Measurements from ENCODE around the gene FCRLA.
"Not testable (repeated sequence)": the region's sequence is repeated elsewhere in the genome, so short reads cannot be mapped to it uniquely, and the experiment has no call there.

The FCRLA gene

GRCh38 chr1:161710560-161710959 is 3.5 kb downstream of the FCRLA start:
- H3K4me3 ChIP-seq (ENCODE audit: low read depth in 1 of 2, low read length in 2 of 2), result no peak overlapping the region
- H3K27ac ChIP-seq (ENCODE audit: low read depth, low read length), result no peak overlapping the region
- H3K4me1 ChIP-seq (ENCODE audit: insufficient read depth, low read length), result no peaks in the 10 kb centered on the region
- no peaks in the 10 kb centered on the region for H3K9me3 ChIP-seq (ENCODE audit: low read length)
- no peak overlapping the region for H3K9ac ChIP-seq (ENCODE audit: low read length)
- no peaks in the 10 kb centered on the region for H3K36me3 ChIP-seq (ENCODE audit: insufficient read depth, low read length)
- peaks cover 0 to 6% of the 10 kb centered on the region in 2 donors for H3K27me3 ChIP-seq (ENCODE audit: control insufficient read depth in 1 of 2, insufficient read depth in 2 of 2, low read length in 2 of 2)

- Histone ChIP-seq H3K27me3 (ENCODE audit: control insufficient read depth in 1 of 2, insufficient read depth in 2 of 2, low read length in 2 of 2) (no peaks in the 10 kb centered on the region), H3K9ac (ENCODE audit: low read length) (no peak overlapping the region), H3K36me3 (ENCODE audit: insufficient read depth, low read length) (no peaks in the 10 kb centered on the region), H3K4me3 (ENCODE audit: low read depth in 1 of 2, low read length in 2 of 2) (no peak overlapping the region), H3K9me3 (ENCODE audit: low read length) (no peaks in the 10 kb centered on the region), H3K27ac (ENCODE audit: low read depth, low read length) (no peak overlapping the region), H3K4me1 (ENCODE audit: insufficient read depth, low read length) (no peaks in the 10 kb centered on the region)
These were observed 11.7 kb downstream of the FCRLA start for GRCh38 chr1:161718559-161719324.

- no peaks in the 10 kb centered on the region for H3K4me1 ChIP-seq (ENCODE audit: insufficient read depth, low read length)
- H3K36me3 ChIP-seq (ENCODE audit: insufficient read depth, low read length), result no peaks in the 10 kb centered on the region
- H3K27me3 ChIP-seq (ENCODE audit: control insufficient read depth in 1 of 2, insufficient read depth in 2 of 2, low read length in 2 of 2), result no peaks in the 10 kb centered on the region
- H3K27ac ChIP-seq (ENCODE audit: low read depth, low read length), result no peak overlapping the region
- no peak overlapping the region for H3K9ac ChIP-seq (ENCODE audit: low read length)
- H3K9me3 ChIP-seq (ENCODE audit: low read length), result no peaks in the 10 kb centered on the region
- no peak overlapping the region for H3K4me3 ChIP-seq (ENCODE audit: low read depth in 1 of 2, low read length in 2 of 2)
These were observed 12.2 kb downstream of the FCRLA start for GRCh38 chr1:161719325-161719611.

GRCh38 chr1:161720422-161720821 is 13.4 kb downstream of the FCRLA start:
- Histone ChIP-seq H3K36me3 (ENCODE audit: insufficient read depth, low read length) (no peaks in the 10 kb centered on the region), H3K4me1 (ENCODE audit: insufficient read depth, low read length) (peaks cover under 1% of the 10 kb centered on the region), H3K9me3 (ENCODE audit: low read length) (no peaks in the 10 kb centered on the region), H3K9ac (ENCODE audit: low read length) (no peak overlapping the region), H3K4me3 (ENCODE audit: low read depth in 1 of 2, low read length in 2 of 2) (no peak overlapping the region), H3K27me3 (ENCODE audit: control insufficient read depth in 1 of 2, insufficient read depth in 2 of 2, low read length in 2 of 2) (no peaks in the 10 kb centered on the region), H3K27ac (ENCODE audit: low read depth, low read length) (no peak overlapping the region)

GRCh38 chr1:161720956-161721737 is 14.1 kb downstream of the FCRLA start, which contains the start of gene FCRLB:
Gene FCRLB, plus strand, starts transcription at chr1:161721544. Its CDS starts 1,129 bp downstream, at chr1:161722673.
- no peak within 1 kb of the TSS for H3K4me3 ChIP-seq (ENCODE audit: low read depth in 1 of 2, low read length in 2 of 2)
- no peaks in the 10 kb centered on the region for H3K36me3 ChIP-seq (ENCODE audit: insufficient read depth, low read length)
- H3K27me3 ChIP-seq (ENCODE audit: control insufficient read depth in 1 of 2, insufficient read depth in 2 of 2, low read length in 2 of 2), result no peaks in the 10 kb centered on the region
- H3K27ac ChIP-seq (ENCODE audit: low read depth, low read length), result no peak within 1 kb of the TSS
- H3K4me1 ChIP-seq (ENCODE audit: insufficient read depth, low read length), result peaks cover 5% of the 10 kb centered on the region
- H3K9ac ChIP-seq (ENCODE audit: low read length), result no peak within 1 kb of the TSS
- H3K9me3 ChIP-seq (ENCODE audit: low read length), result no peaks in the 10 kb centered on the region

GRCh38 chr1:161721738-161722343 is 14.8 kb downstream of the FCRLA start:
- no peaks in the 10 kb centered on the region for H3K36me3 ChIP-seq (ENCODE audit: insufficient read depth, low read length)
- no peaks in the 10 kb centered on the region for H3K9me3 ChIP-seq (ENCODE audit: low read length)
- H3K4me1 ChIP-seq (ENCODE audit: insufficient read depth, low read length), result peaks cover 5% of the 10 kb centered on the region
- H3K4me3 ChIP-seq (ENCODE audit: low read depth in 1 of 2, low read length in 2 of 2), result no peak overlapping the region
- H3K27ac ChIP-seq (ENCODE audit: low read depth, low read length), result no peak overlapping the region
- H3K9ac ChIP-seq (ENCODE audit: low read length), result no peak overlapping the region
- no peaks in the 10 kb centered on the region for H3K27me3 ChIP-seq (ENCODE audit: control insufficient read depth in 1 of 2, insufficient read depth in 2 of 2, low read length in 2 of 2)

- Histone ChIP-seq H3K27me3 (ENCODE audit: control insufficient read depth in 1 of 2, insufficient read depth in 2 of 2, low read length in 2 of 2) (no peaks in the 10 kb centered on the region), H3K9me3 (ENCODE audit: low read length) (no peaks in the 10 kb centered on the region), H3K27ac (ENCODE audit: low read depth, low read length) (no peak overlapping the region), H3K9ac (ENCODE audit: low read length) (no peak overlapping the region), H3K4me1 (ENCODE audit: insufficient read depth, low read length) (peaks cover 5% of the 10 kb centered on the region), H3K36me3 (ENCODE audit: insufficient read depth, low read length) (no peaks in the 10 kb centered on the region), H3K4me3 (ENCODE audit: low read depth in 1 of 2, low read length in 2 of 2) (no peak overlapping the region)
These were observed 15.4 kb downstream of the FCRLA start for GRCh38 chr1:161722406-161722805.

GRCh38 chr1:161723459-161724141 is 16.6 kb downstream of the FCRLA start:
- H3K27ac ChIP-seq (ENCODE audit: low read depth, low read length), result no peak overlapping the region
- peaks cover 5% of the 10 kb centered on the region for H3K4me1 ChIP-seq (ENCODE audit: insufficient read depth, low read length)
- H3K36me3 ChIP-seq (ENCODE audit: insufficient read depth, low read length), result no peaks in the 10 kb centered on the region
- H3K27me3 ChIP-seq (ENCODE audit: control insufficient read depth in 1 of 2, insufficient read depth in 2 of 2, low read length in 2 of 2), result no peaks in the 10 kb centered on the region
- no peak overlapping the region for H3K4me3 ChIP-seq (ENCODE audit: low read depth in 1 of 2, low read length in 2 of 2)
- H3K9me3 ChIP-seq (ENCODE audit: low read length), result no peaks in the 10 kb centered on the region
- H3K9ac ChIP-seq (ENCODE audit: low read length), result no peak overlapping the region

- H3K27ac ChIP-seq (ENCODE audit: low read depth, low read length), result not testable (repeated sequence)
These were observed 18.4 kb downstream of the FCRLA start for GRCh38 chr1:161725258-161725907.

GRCh38 chr1:161725908-161726472 is 19.0 kb downstream of the FCRLA start:
- Histone ChIP-seq H3K9me3 (ENCODE audit: low read length) (no peaks in the 10 kb centered on the region), H3K27ac (ENCODE audit: low read depth, low read length) (peak overlapping the region; percentile 57), H3K4me3 (ENCODE audit: low read depth in 1 of 2, low read length in 2 of 2) (peak overlapping the region; percentile 79 to 95), H3K27me3 (ENCODE audit: control insufficient read depth in 1 of 2, insufficient read depth in 2 of 2, low read length in 2 of 2) (no peaks in the 10 kb centered on the region), H3K36me3 (ENCODE audit: insufficient read depth, low read length) (no peaks in the 10 kb centered on the region), H3K9ac (ENCODE audit: low read length) (peak overlapping the region; percentile 27), H3K4me1 (ENCODE audit: insufficient read depth, low read length) (peaks cover 5% of the 10 kb centered on the region)

More at GRCh38 chr1:161725258-161725907, 18.4 kb downstream of the FCRLA start:
- H3K27me3 ChIP-seq (ENCODE audit: control insufficient read depth in 1 of 2, insufficient read depth in 2 of 2, low read length in 2 of 2); H3K36me3 ChIP-seq (ENCODE audit: insufficient read depth, low read length); H3K4me1 ChIP-seq (ENCODE audit: insufficient read depth, low read length); H3K9me3 ChIP-seq (ENCODE audit: low read length): not testable (repeated sequence)
- H3K9ac ChIP-seq (ENCODE audit: low read length), result peak overlapping the region; percentile 27
- peak overlapping the region; percentile 79 to 95 for H3K4me3 ChIP-seq (ENCODE audit: low read depth in 1 of 2, low read length in 2 of 2)
